B cell (primary cell): Measurements from ENCODE around the gene PKD2L2.

Source experiments
- EZH2 ChIP-seq: IDR thresholded peaks from 2 replicates; pipeline ENCODE4 v1.6.1; 2012; ENCODE audit warnings: borderline replicate concordance, low read depth, mild to moderate bottlenecking, moderate library complexity, low read length; ENCODE audit not compliant: insufficient read depth, poor library complexity, severe bottlenecking
- TF ChIP-seq, protein P1 (sequence below): fragments of 200-600 bp; IDR thresholded peaks from one replicate; pipeline ENCODE4 v1.8.0; 2022; ENCODE audit warnings: antibody characterized with exemption, mild to moderate bottlenecking

DNA sequence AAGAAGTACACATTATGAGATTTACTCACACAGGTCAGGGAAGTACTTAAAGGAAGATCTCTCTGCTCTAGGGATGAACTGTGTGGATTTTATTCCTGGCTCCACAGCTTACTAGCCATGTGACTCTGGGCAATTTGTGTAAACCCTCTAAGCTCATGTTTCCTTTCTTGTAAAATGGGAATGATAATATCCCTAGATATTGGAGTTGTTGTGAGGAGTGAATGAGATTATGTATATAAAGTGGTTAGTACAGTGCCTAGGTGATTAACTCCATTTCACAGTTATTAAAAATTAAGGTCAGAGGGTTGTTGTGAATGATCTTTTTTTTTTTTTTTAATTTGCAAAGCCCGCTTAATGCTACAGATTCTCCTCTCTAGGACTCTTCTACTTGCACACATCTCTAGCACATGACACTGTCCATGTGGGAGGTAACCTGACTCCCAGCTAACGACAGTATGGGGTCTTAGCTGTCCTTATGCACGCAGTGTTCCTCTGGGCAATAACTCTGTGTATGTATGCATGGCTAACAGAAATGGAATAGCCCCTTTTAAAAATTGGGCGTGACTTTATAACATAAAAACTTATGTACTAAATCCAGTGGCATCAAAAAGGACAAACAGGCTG lies 45.5 kb upstream of the PKD2L2 start:
- TF ChIP-seq, protein P1, sequence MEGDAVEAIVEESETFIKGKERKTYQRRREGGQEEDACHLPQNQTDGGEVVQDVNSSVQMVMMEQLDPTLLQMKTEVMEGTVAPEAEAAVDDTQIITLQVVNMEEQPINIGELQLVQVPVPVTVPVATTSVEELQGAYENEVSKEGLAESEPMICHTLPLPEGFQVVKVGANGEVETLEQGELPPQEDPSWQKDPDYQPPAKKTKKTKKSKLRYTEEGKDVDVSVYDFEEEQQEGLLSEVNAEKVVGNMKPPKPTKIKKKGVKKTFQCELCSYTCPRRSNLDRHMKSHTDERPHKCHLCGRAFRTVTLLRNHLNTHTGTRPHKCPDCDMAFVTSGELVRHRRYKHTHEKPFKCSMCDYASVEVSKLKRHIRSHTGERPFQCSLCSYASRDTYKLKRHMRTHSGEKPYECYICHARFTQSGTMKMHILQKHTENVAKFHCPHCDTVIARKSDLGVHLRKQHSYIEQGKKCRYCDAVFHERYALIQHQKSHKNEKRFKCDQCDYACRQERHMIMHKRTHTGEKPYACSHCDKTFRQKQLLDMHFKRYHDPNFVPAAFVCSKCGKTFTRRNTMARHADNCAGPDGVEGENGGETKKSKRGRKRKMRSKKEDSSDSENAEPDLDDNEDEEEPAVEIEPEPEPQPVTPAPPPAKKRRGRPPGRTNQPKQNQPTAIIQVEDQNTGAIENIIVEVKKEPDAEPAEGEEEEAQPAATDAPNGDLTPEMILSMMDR = no peak
- TF ChIP-seq EZH2 = no peak
